Measurements from ENCODE around the gene TCF7L2. TPM values are rescaled to one million over a fixed set of nuclear protein-coding genes. Genes with fewer than 3 reads are reported as not detected.
"Not testable (repeated sequence)": the region's sequence is repeated elsewhere in the genome, so short reads cannot be mapped to it uniquely, and the experiment has no call there.

TCF7L2 gene
- total RNA-seq, 2 experiments from 2014 or later, result 0.45 to 1.4 TPM

- H3K4me3 Mint-ChIP-seq, result no peak overlapping the region
Observed at GRCh38 chr10:113094114-113094486, 144.1 kb downstream of the TCF7L2 start.

GRCh38 chr10:113095419-113096127 lies 145.5 kb downstream of the TCF7L2 start:
- H3K9me3 Mint-ChIP-seq (ENCODE audit: low read depth), result peaks cover 4% of the 10 kb centered on the region
- no peak for DNase-seq
- no peak for ATAC-seq
- peaks cover 20% of the 10 kb centered on the region for H3K4me1 Mint-ChIP-seq
- CTCF ChIA-PET, result no interaction called here
- peaks cover 3% of the 10 kb centered on the region for H3K36me3 Mint-ChIP-seq
- H3K27ac Mint-ChIP-seq, result no peak overlapping the region
- H3K4me3 Mint-ChIP-seq, result no peak overlapping the region
- peaks cover 4% of the 10 kb centered on the region for H3K27me3 Mint-ChIP-seq

More at GRCh38 chr10:113094114-113094486, 144.1 kb downstream of the TCF7L2 start:
- Mint-ChIP-seq H3K27ac (peak overlapping the region; percentile 54), H3K4me1 (peaks cover 20% of the 10 kb centered on the region), H3K27me3 (peaks cover 4% of the 10 kb centered on the region), H3K9me3 (ENCODE audit: low read depth) (peaks cover 4% of the 10 kb centered on the region), H3K36me3 (peaks cover 3% of the 10 kb centered on the region)
- DNase-seq (no peak), ATAC-seq (peak; percentile 71)
- CTCF ChIA-PET, result interaction anchor here (1.4 kb wide), 1 partner anchor 13 kb away, joined by 3 read pairs; no protein-coding TSS in a partner anchor

GRCh38 chr10:113096128-113096996 lies 146.3 kb downstream of the TCF7L2 start:
- H3K27me3 Mint-ChIP-seq, result peaks cover 4% of the 10 kb centered on the region
- no peak overlapping the region for H3K4me3 Mint-ChIP-seq
- peaks cover 4% of the 10 kb centered on the region for H3K9me3 Mint-ChIP-seq (ENCODE audit: low read depth)
- CTCF ChIA-PET, result interaction anchor here (0.7 kb wide), 1 partner anchor 31 kb away, joined by 4 read pairs; no protein-coding TSS in a partner anchor
- no peak for ATAC-seq
- peaks cover 3% of the 10 kb centered on the region for H3K36me3 Mint-ChIP-seq
- peaks cover 20% of the 10 kb centered on the region for H3K4me1 Mint-ChIP-seq
- no peak for DNase-seq
- H3K27ac Mint-ChIP-seq, result no peak overlapping the region

GRCh38 chr10:113097036-113097435 lies 147.0 kb downstream of the TCF7L2 start:
- Mint-ChIP-seq H3K4me3 (no peak overlapping the region), H3K36me3 (peaks cover 3% of the 10 kb centered on the region), H3K9me3 (ENCODE audit: low read depth) (peaks cover 4% of the 10 kb centered on the region), H3K27me3 (peaks cover 2% of the 10 kb centered on the region), H3K4me1 (peaks cover 20% of the 10 kb centered on the region), H3K27ac (no peak overlapping the region)
- ATAC-seq (no peak), DNase-seq (no peak)
- CTCF ChIA-PET, result interaction anchor here (0.7 kb wide), 1 partner anchor 31 kb away, joined by 4 read pairs; no protein-coding TSS in a partner anchor

- Mint-ChIP-seq H3K36me3 (peaks cover 2% of the 10 kb centered on the region), H3K27ac (no peak overlapping the region), H3K4me1 (peaks cover 6% of the 10 kb centered on the region), H3K27me3 (peaks cover 2% of the 10 kb centered on the region), H3K9me3 (ENCODE audit: low read depth) (no peaks in the 10 kb centered on the region), H3K4me3 (no peak overlapping the region)
- no peak for DNase-seq
- ATAC-seq, result no peak
- CTCF ChIA-PET, result no interaction called here
Observed at GRCh38 chr10:113099431-113100183, 149.6 kb downstream of the TCF7L2 start.

- Mint-ChIP-seq H3K4me3 (no peak overlapping the region), H3K36me3 (peaks cover 2% of the 10 kb centered on the region), H3K4me1 (peaks cover 3% of the 10 kb centered on the region), H3K27me3 (peaks cover 2% of the 10 kb centered on the region), H3K27ac (no peak overlapping the region), H3K9me3 (ENCODE audit: low read depth) (no peaks in the 10 kb centered on the region)
- ATAC-seq, result no peak
- CTCF ChIA-PET, result no interaction called here
- no peak for DNase-seq
Observed at GRCh38 chr10:113100281-113100680, 150.2 kb downstream of the TCF7L2 start.

GRCh38 chr10:113103131-113103840 lies 153.2 kb downstream of the TCF7L2 start:
- peaks cover 7% of the 10 kb centered on the region for H3K27me3 Mint-ChIP-seq
- no peaks in the 10 kb centered on the region for H3K9me3 Mint-ChIP-seq (ENCODE audit: low read depth)
- H3K36me3 Mint-ChIP-seq, result no peaks in the 10 kb centered on the region
- no peak overlapping the region for H3K4me3 Mint-ChIP-seq
- H3K4me1 Mint-ChIP-seq, result no peaks in the 10 kb centered on the region
- CTCF ChIA-PET, result no interaction called here
- DNase-seq (no peak), ATAC-seq (no peak)
- no peak overlapping the region for H3K27ac Mint-ChIP-seq

GRCh38 chr10:113104047-113104446 lies 154.0 kb downstream of the TCF7L2 start:
- H3K4me3 Mint-ChIP-seq, result no peak overlapping the region
- DNase-seq (no peak), ATAC-seq (no peak)
- H3K36me3 Mint-ChIP-seq, result no peaks in the 10 kb centered on the region
- H3K4me1 Mint-ChIP-seq, result no peaks in the 10 kb centered on the region
- peaks cover 7% of the 10 kb centered on the region for H3K27me3 Mint-ChIP-seq
- no peaks in the 10 kb centered on the region for H3K9me3 Mint-ChIP-seq (ENCODE audit: low read depth)
- no peak overlapping the region for H3K27ac Mint-ChIP-seq
- CTCF ChIA-PET, result no interaction called here

- ATAC-seq (no peak), DNase-seq (no peak)
- H3K4me1 Mint-ChIP-seq, result no peaks in the 10 kb centered on the region
- CTCF ChIA-PET, result no interaction called here
- peaks cover 22% of the 10 kb centered on the region for H3K27me3 Mint-ChIP-seq
- H3K9me3 Mint-ChIP-seq (ENCODE audit: low read depth), result no peaks in the 10 kb centered on the region
- no peaks in the 10 kb centered on the region for H3K36me3 Mint-ChIP-seq
- H3K4me3 Mint-ChIP-seq, result no peak overlapping the region
- no peak overlapping the region for H3K27ac Mint-ChIP-seq
Observed at GRCh38 chr10:113108194-113108835, 158.3 kb downstream of the TCF7L2 start.

GRCh38 chr10:113108948-113109347 lies 158.9 kb downstream of the TCF7L2 start:
- DNase-seq (no peak), ATAC-seq (no peak)
- Mint-ChIP-seq H3K9me3 (ENCODE audit: low read depth) (no peaks in the 10 kb centered on the region), H3K27me3 (peaks cover 21% of the 10 kb centered on the region), H3K36me3 (no peaks in the 10 kb centered on the region), H3K4me1 (no peaks in the 10 kb centered on the region), H3K27ac (no peak overlapping the region), H3K4me3 (no peak overlapping the region)
- CTCF ChIA-PET, result no interaction called here

GRCh38 chr10:113109482-113109881 lies 159.4 kb downstream of the TCF7L2 start:
- not testable (repeated sequence) for H3K27ac Mint-ChIP-seq; H3K4me3 Mint-ChIP-seq; H3K9me3 Mint-ChIP-seq (ENCODE audit: low read depth); ATAC-seq; H3K36me3 Mint-ChIP-seq; DNase-seq; H3K4me1 Mint-ChIP-seq
- CTCF ChIA-PET, result interaction anchor here (1.5 kb wide), 1 partner anchor 121 kb away, joined by 3 read pairs; no protein-coding TSS in a partner anchor
- peaks cover 21% of the 10 kb centered on the region for H3K27me3 Mint-ChIP-seq

- Mint-ChIP-seq H3K9me3 (ENCODE audit: low read depth) (no peaks in the 10 kb centered on the region), H3K4me3 (no peak overlapping the region), H3K4me1 (no peaks in the 10 kb centered on the region), H3K27ac (no peak overlapping the region), H3K36me3 (no peaks in the 10 kb centered on the region), H3K27me3 (peaks cover 30% of the 10 kb centered on the region)
- ATAC-seq, result no peak
- CTCF ChIA-PET, result interaction anchor here (1.5 kb wide), 1 partner anchor 123 kb away, joined by 3 read pairs; no protein-coding TSS in a partner anchor
- no peak for DNase-seq
Observed at GRCh38 chr10:113111260-113111659, 161.2 kb downstream of the TCF7L2 start.

Measured in activated CD8-positive, alpha-beta memory T cell treated with anti-CD3 and anti-CD28 coated beads, Interleukin-2, amount 10 ng/mL, durations not matched to agents 7 days and 5 days (primary cell).